ENCODE results near the gene CARD10. TPM values are rescaled to one million over a fixed set of nuclear protein-coding genes. Genes with fewer than 3 reads are reported as not detected.

CARD10 gene
- total and polyA plus RNA-seq, 2 of the 13 experiments (the other 11 are each of a cell fraction or from before 2014, with no cell fraction given): 35.2 to 55.8 TPM

DNA sequence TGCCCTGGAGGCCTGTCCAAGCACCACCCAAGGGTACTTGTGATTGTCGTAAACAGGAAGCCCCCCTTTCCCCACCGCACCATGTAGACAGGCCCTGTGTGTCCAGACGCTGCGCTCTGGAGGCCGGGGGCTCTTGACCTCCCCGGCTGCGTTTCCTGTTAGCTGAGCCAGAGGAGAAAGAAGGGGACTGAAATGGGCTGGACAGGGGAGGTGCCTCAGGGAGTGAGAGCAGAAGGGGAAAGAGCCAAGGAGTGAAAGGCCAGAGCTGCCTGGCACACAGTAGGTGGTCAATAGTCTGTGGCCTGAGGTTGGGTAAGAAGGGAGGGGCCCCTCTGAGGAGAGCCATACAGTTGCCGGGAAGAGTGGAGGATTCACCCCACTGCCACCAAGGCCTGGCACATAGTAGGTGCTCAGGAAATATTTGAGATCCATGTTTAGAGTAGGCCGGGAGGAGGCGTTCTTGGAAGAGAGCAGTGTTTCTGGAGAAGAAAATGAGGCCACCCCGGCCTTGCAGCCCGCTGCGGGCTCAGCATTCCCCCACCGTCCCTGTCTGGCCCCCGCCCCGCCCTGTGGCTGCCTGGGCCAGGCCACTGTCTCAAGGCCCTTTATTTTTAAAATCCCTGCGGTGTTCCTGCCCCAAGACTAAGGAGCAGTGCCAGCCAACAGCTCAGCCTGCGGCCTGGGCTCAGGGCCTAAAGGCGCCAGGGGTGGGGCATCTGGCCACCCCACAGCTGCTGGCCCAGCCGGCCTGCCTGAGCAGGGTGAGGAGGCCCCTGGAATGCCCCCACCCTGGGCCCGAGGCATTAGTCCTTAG lies 27.4 kb upstream of the CARD10 start (continued):
- TF ChIP-seq, protein P1, sequence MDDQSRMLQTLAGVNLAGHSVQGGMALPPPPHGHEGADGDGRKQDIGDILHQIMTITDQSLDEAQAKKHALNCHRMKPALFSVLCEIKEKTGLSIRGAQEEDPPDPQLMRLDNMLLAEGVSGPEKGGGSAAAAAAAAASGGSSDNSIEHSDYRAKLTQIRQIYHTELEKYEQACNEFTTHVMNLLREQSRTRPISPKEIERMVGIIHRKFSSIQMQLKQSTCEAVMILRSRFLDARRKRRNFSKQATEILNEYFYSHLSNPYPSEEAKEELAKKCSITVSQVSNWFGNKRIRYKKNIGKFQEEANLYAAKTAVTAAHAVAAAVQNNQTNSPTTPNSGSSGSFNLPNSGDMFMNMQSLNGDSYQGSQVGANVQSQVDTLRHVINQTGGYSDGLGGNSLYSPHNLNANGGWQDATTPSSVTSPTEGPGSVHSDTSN (CRISPR knock-in tag; IDR thresholded peaks at IDR 0.05; ENCODE audit: borderline replicate concordance): no peak
- TF ChIP-seq ARID2 (CRISPR knock-in tag; IDR thresholded peaks at IDR 0.05; ENCODE audit: borderline replicate concordance) (no peak), ZNF24 (IDR thresholded peaks at IDR 0.05) (no peak), SAFB2 (CRISPR knock-in tag; IDR thresholded peaks at IDR 0.05; ENCODE audit: borderline replicate concordance, low read depth) (no peak), ZNF605 (CRISPR knock-in tag; IDR thresholded peaks at IDR 0.05) (no peak), FLYWCH1 (CRISPR knock-in tag; IDR thresholded peaks at IDR 0.05) (no peak), ZNF329 (CRISPR knock-in tag; IDR thresholded peaks at IDR 0.05; ENCODE audit: low read depth) (no peak), ZMYM2 (CRISPR knock-in tag; IDR thresholded peaks at IDR 0.05) (peak; percentile 79), MYNN (CRISPR knock-in tag; IDR thresholded peaks at IDR 0.05; ENCODE audit: low read depth) (no peak), NFKBIZ (CRISPR knock-in tag; IDR thresholded peaks at IDR 0.05) (no peak), ZNF441 (CRISPR knock-in tag; IDR thresholded peaks at IDR 0.05; ENCODE audit: borderline replicate concordance) (0 out of 2 replicates have a peak, but pooled peaks have one; percentile 13), FOXC1 (CRISPR knock-in tag; IDR thresholded peaks at IDR 0.05; ENCODE audit: borderline replicate concordance) (no peak; the same call in 1 of the 2 replicates), TRIM24 (CRISPR knock-in tag; IDR thresholded peaks at IDR 0.05) (no peak), ZNF205 (CRISPR knock-in tag; IDR thresholded peaks at IDR 0.05) (no peak)
- TF ChIP-seq, protein P2, sequence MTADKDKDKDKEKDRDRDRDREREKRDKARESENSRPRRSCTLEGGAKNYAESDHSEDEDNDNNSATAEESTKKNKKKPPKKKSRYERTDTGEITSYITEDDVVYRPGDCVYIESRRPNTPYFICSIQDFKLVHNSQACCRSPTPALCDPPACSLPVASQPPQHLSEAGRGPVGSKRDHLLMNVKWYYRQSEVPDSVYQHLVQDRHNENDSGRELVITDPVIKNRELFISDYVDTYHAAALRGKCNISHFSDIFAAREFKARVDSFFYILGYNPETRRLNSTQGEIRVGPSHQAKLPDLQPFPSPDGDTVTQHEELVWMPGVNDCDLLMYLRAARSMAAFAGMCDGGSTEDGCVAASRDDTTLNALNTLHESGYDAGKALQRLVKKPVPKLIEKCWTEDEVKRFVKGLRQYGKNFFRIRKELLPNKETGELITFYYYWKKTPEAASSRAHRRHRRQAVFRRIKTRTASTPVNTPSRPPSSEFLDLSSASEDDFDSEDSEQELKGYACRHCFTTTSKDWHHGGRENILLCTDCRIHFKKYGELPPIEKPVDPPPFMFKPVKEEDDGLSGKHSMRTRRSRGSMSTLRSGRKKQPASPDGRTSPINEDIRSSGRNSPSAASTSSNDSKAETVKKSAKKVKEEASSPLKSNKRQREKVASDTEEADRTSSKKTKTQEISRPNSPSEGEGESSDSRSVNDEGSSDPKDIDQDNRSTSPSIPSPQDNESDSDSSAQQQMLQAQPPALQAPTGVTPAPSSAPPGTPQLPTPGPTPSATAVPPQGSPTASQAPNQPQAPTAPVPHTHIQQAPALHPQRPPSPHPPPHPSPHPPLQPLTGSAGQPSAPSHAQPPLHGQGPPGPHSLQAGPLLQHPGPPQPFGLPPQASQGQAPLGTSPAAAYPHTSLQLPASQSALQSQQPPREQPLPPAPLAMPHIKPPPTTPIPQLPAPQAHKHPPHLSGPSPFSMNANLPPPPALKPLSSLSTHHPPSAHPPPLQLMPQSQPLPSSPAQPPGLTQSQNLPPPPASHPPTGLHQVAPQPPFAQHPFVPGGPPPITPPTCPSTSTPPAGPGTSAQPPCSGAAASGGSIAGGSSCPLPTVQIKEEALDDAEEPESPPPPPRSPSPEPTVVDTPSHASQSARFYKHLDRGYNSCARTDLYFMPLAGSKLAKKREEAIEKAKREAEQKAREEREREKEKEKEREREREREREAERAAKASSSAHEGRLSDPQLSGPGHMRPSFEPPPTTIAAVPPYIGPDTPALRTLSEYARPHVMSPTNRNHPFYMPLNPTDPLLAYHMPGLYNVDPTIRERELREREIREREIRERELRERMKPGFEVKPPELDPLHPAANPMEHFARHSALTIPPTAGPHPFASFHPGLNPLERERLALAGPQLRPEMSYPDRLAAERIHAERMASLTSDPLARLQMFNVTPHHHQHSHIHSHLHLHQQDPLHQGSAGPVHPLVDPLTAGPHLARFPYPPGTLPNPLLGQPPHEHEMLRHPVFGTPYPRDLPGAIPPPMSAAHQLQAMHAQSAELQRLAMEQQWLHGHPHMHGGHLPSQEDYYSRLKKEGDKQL (CRISPR knock-in tag; IDR thresholded peaks at IDR 0.05; ENCODE audit: low read depth): no peak
- TF ChIP-seq, protein P3, sequence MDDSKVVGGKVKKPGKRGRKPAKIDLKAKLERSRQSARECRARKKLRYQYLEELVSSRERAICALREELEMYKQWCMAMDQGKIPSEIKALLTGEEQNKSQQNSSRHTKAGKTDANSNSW (CRISPR knock-in tag; IDR thresholded peaks at IDR 0.05; ENCODE audit: borderline replicate concordance): no peak

All from HepG2 (cell line).